ENCODE measurements around the gene NSDHL. TPM values are rescaled to one million over a fixed set of nuclear protein-coding genes. Genes with fewer than 3 reads are reported as not detected.

The NSDHL gene
- total RNA-seq, 2 donors from 2014 or later = 11.6 to 13.8 TPM

- intact Hi-C loops (cut with DNase I) = no loop called here
- no peak overlapping the region for H3K27ac ChIP-seq
- no peak overlapping the region for H3K4me3 ChIP-seq
- no peaks in the 10 kb centered on the region for H3K27me3 ChIP-seq (replicated peaks; ENCODE audit: insufficient read depth)
- no peaks in the 10 kb centered on the region for H3K4me1 ChIP-seq (replicated peaks)
- TF ChIP-seq POLR2A (IDR thresholded peaks at IDR 0.05) (no peak), POLR2AphosphoS5 (IDR thresholded peaks at IDR 0.05) (no peak), CTCF (IDR thresholded peaks at IDR 0.05) (no peak)
- no peaks in the 10 kb centered on the region for H3K36me3 ChIP-seq
- WGBS = 69% methylated on average over 5 of the region's 5 CpGs
- no peaks in the 10 kb centered on the region for H3K9me3 ChIP-seq
- no peak for DNase-seq (ENCODE audit: low spot score)
Measured at GRCh38 chrX:152866386-152866785, 35.5 kb downstream of the NSDHL start.

GRCh38 chrX:152869972-152870371, 39.1 kb downstream of the NSDHL start:
- Histone ChIP-seq H3K36me3 (no peaks in the 10 kb centered on the region), H3K4me3 (no peak overlapping the region), H3K27ac (no peak overlapping the region), H3K9me3 (no peaks in the 10 kb centered on the region), H3K4me1 (replicated peaks) (no peaks in the 10 kb centered on the region), H3K27me3 (replicated peaks; ENCODE audit: insufficient read depth) (no peaks in the 10 kb centered on the region)
- 77% methylated on average over 7 of the region's 7 CpGs for WGBS
- TF ChIP-seq POLR2A (IDR thresholded peaks at IDR 0.05) (no peak), CTCF (IDR thresholded peaks at IDR 0.05) (no peak), POLR2AphosphoS5 (IDR thresholded peaks at IDR 0.05) (no peak)
- intact Hi-C loops (cut with DNase I) = no loop called here
- DNase-seq (ENCODE audit: low spot score) = no peak

- no peaks in the 10 kb centered on the region for H3K36me3 ChIP-seq
- H3K27me3 ChIP-seq (replicated peaks; ENCODE audit: insufficient read depth) = no peaks in the 10 kb centered on the region
- H3K9me3 ChIP-seq = no peaks in the 10 kb centered on the region
- H3K4me1 ChIP-seq (replicated peaks) = no peaks in the 10 kb centered on the region
- no peak for DNase-seq (ENCODE audit: low spot score)
- WGBS = 77% methylated on average over 7 of the region's 9 CpGs
- intact Hi-C loops (cut with DNase I) = no loop called here
- no peak for TF ChIP-seq POLR2AphosphoS5 (IDR thresholded peaks at IDR 0.05)
- TF ChIP-seq CTCF (IDR thresholded peaks at IDR 0.05) = no peak
- no peak for TF ChIP-seq POLR2A (IDR thresholded peaks at IDR 0.05)
- no peak overlapping the region for H3K4me3 ChIP-seq
- no peak overlapping the region for H3K27ac ChIP-seq
Measured at GRCh38 chrX:152871260-152871659, 40.4 kb downstream of the NSDHL start.

DNA sequence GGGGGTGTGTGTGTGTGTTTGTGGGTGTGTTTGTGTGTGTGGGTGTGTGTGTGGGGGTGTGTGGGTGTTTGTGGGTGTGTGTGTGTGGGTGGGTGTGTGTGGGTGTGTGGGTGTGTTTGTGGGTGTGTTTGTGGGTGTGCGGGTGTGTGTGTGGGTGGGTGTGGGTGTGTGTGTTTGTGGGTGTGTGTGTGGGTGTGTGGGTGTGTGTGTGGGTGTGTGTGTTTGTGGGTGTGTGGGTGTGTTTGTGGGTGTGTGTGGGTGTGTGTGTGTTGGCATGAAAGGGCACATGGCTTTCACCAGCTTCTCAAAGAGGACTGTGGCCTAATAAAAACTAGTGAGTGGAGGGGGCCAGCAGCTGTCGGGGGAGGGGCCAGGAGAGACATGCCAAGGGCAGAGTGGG, 41.7 kb downstream of the NSDHL start:
- WGBS = 71% methylated on average over 2 of the region's 2 CpGs
- no peak overlapping the region for H3K27ac ChIP-seq
- no peak for TF ChIP-seq POLR2A (IDR thresholded peaks at IDR 0.05)
- TF ChIP-seq CTCF (IDR thresholded peaks at IDR 0.05) = no peak
- TF ChIP-seq POLR2AphosphoS5 (IDR thresholded peaks at IDR 0.05) = no peak
- DNase-seq (ENCODE audit: low spot score) = no peak
- intact Hi-C loops (cut with DNase I) = no loop called here
- no peaks in the 10 kb centered on the region for H3K4me1 ChIP-seq (replicated peaks)
- H3K4me3 ChIP-seq = no peak overlapping the region
- no peaks in the 10 kb centered on the region for H3K27me3 ChIP-seq (replicated peaks; ENCODE audit: insufficient read depth)
- no peaks in the 10 kb centered on the region for H3K36me3 ChIP-seq
- H3K9me3 ChIP-seq = no peaks in the 10 kb centered on the region

DNA sequence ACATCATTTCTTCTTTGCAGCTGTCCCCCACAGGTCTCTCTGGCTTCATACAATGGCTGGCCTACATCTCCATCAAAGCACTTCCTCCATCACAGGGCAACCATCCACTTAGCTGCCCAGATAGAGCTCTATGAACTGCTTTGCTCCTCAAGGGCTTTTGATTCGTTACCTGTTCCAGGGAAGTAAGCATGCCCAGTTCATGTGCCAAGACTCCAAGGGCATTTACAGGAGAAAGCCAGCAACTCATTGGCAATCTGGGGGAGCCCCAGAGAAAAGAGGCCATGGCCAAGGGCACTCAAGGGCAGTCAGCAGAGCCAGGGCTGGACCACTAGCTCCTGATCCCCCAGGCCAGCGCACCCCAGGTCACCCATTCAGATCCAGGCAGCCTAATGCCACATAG, 42.5 kb downstream of the NSDHL start:
- H3K27ac ChIP-seq = no peak overlapping the region
- H3K4me3 ChIP-seq = no peak overlapping the region
- H3K9me3 ChIP-seq = no peaks in the 10 kb centered on the region
- intact Hi-C loops (cut with DNase I) = no loop called here
- whole genome bisulfite sequencing = 86% methylated on average over 2 of the region's 2 CpGs
- H3K36me3 ChIP-seq = no peaks in the 10 kb centered on the region
- TF ChIP-seq POLR2A (IDR thresholded peaks at IDR 0.05) = no peak
- TF ChIP-seq CTCF (IDR thresholded peaks at IDR 0.05) = no peak
- no peak for TF ChIP-seq POLR2AphosphoS5 (IDR thresholded peaks at IDR 0.05)
- DNase-seq (ENCODE audit: low spot score) = no peak
- H3K4me1 ChIP-seq (replicated peaks) = no peaks in the 10 kb centered on the region
- no peaks in the 10 kb centered on the region for H3K27me3 ChIP-seq (replicated peaks; ENCODE audit: insufficient read depth)

Measured in prostate gland (tissue), 2 donors.